ENCODE data around the gene HEBP2.
A peak's percentile ranks its signal among the peaks of the same experiment; 100 is the strongest.

Gene HEBP2

DNA sequence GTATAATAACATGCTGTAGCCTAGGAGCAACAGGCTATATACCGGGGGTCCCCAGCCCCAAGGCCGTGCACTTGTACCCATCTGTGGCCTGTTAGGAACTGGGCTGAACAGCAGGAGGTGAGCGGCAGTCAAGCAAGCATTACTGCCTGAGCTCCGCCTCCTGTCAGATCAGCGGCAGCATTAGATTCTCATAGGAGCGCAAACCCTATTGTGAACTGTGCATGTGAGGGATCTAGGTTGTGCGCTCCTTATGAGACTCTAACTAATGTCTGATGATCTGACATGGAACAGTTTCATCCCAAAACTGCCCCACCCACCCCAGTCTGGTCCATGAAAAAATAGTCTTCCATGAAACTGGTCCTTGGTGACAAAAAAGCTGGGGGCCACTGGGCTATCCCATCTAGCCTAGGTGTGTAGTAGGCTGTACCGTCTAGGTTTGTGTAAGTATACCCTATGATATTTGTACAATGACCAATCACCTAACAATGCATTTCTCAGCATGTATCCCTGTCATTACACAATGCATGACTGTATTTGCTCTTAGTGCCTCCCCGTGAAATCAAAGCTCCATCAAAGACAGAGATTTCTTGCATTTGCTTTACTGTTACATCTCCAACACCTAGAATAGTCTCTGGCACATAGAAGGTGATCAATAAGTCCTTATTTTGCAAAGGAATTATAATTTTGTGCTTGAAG is 64.4 kb downstream of the HEBP2 start:
- DNase-seq (ENCODE audit: insufficient read length, low spot score), result no peak

More for the DNA sequence above, 64.4 kb downstream of the HEBP2 start:
- peak; percentile 64 for FAIRE-seq
- no peak for TF ChIP-seq POLR2A (IDR thresholded peaks at IDR 0.05; ENCODE audit: low read depth, low read length)

All from H54 (cell line).